Measurements from ENCODE around the gene GPATCH11. TPM values are rescaled to one million over a fixed set of nuclear protein-coding genes. Genes with fewer than 3 reads are reported as not detected.

The GPATCH11 gene
- total RNA-seq, 1 experiment from 2014 or later, result 5.5 TPM

GRCh38 chr2:37091873-37092272, 7.6 kb downstream of the GPATCH11 start:
- 0 out of 2 replicates have a peak, but pooled peaks cover 3% of the 10 kb centered on the region for H3K36me3 ChIP-seq (ENCODE audit: low read depth)

GRCh38 chr2:37096568-37096967, 12.2 kb downstream of the GPATCH11 start:
- BruUV-seq (replicated peaks), result no TSS peak
- no peak overlapping the region for H2AFZ ChIP-seq
- H3K9me2 ChIP-seq (ENCODE audit: insufficient read depth), result no peaks in the 10 kb centered on the region
- intact Hi-C loops (cut with micrococcal nuclease; ENCODE audit: unreplicated experiment), result no loop called here
- no peaks in the 10 kb centered on the region for H4K20me1 ChIP-seq (ENCODE audit: insufficient read depth)
- no peaks in the 10 kb centered on the region for H3K9me3 ChIP-seq (ENCODE audit: insufficient read depth, low read depth)
- H3F3A ChIP-seq (ENCODE audit: insufficient read depth, low read depth), result peaks cover 9% of the 10 kb centered on the region; the same call in 1 of the 2 replicates
- no peaks in the 10 kb centered on the region for H3K27me3 ChIP-seq (ENCODE audit: insufficient read depth, low read depth)
- no peak overlapping the region for H3K4me3 ChIP-seq
- TF ChIP-seq CTCF (conservative IDR thresholded peaks at IDR 0.05), result no peak
- H3K27ac ChIP-seq, result no peak overlapping the region
- ChIA-PET POLR2A (ENCODE audit: unreplicated experiment) (no interaction called here), CTCF (no interaction called here)
- H3K4me2 ChIP-seq, result no peak overlapping the region
- DNase-seq, result no peak
- peaks cover 9% of the 10 kb centered on the region; the same call in 1 of the 2 replicates for H3K36me3 ChIP-seq (ENCODE audit: low read depth)
- no peaks in the 10 kb centered on the region for H3K79me2 ChIP-seq (ENCODE audit: low read depth)
- H3K4me1 ChIP-seq (replicated peaks; ENCODE audit: insufficient read depth), result no peaks in the 10 kb centered on the region

More at GRCh38 chr2:37091873-37092272, 7.6 kb downstream of the GPATCH11 start:
- CTCF ChIA-PET, result no interaction called here
- TF ChIP-seq CTCF (conservative IDR thresholded peaks at IDR 0.05) (no peak), EZH2 (IDR thresholded peaks at IDR 0.05; ENCODE audit: low read depth) (no peak)
- DNase-seq, result no peak
- BruUV-seq (replicated peaks), result no TSS peak
- POLR2A ChIA-PET (ENCODE audit: unreplicated experiment), result no interaction called here
- Histone ChIP-seq H3K4me3 (no peak overlapping the region), H3F3A (ENCODE audit: insufficient read depth, low read depth) (no peaks in the 10 kb centered on the region), H3K27me3 (ENCODE audit: insufficient read depth, low read depth) (no peaks in the 10 kb centered on the region), H4K20me1 (ENCODE audit: insufficient read depth) (no peaks in the 10 kb centered on the region), H3K79me2 (ENCODE audit: low read depth) (no peaks in the 10 kb centered on the region), H3K27ac (no peak overlapping the region), H3K9me2 (ENCODE audit: insufficient read depth) (no peaks in the 10 kb centered on the region), H3K4me1 (replicated peaks; ENCODE audit: insufficient read depth) (no peaks in the 10 kb centered on the region), H2AFZ (no peak overlapping the region), H3K4me2 (no peak overlapping the region), H3K9me3 (ENCODE audit: insufficient read depth, low read depth) (no peaks in the 10 kb centered on the region)
- intact Hi-C loops (cut with micrococcal nuclease; ENCODE audit: unreplicated experiment), result no loop called here

- Histone ChIP-seq H3K4me1 (replicated peaks; ENCODE audit: insufficient read depth) (peaks cover 4% of the 10 kb centered on the region), H2AFZ (no peak overlapping the region), H3F3A (ENCODE audit: insufficient read depth, low read depth) (peaks cover 11% of the 10 kb centered on the region; the same call in 1 of the 2 replicates), H3K27ac (no peak overlapping the region), H3K27me3 (ENCODE audit: insufficient read depth, low read depth) (no peaks in the 10 kb centered on the region), H3K36me3 (ENCODE audit: low read depth) (peaks cover 10% of the 10 kb centered on the region; the same call in 1 of the 2 replicates), H3K9me3 (ENCODE audit: insufficient read depth, low read depth) (no peaks in the 10 kb centered on the region), H4K20me1 (ENCODE audit: insufficient read depth) (no peaks in the 10 kb centered on the region), H3K4me3 (no peak overlapping the region), H3K79me2 (ENCODE audit: low read depth) (no peaks in the 10 kb centered on the region), H3K9me2 (ENCODE audit: insufficient read depth) (no peaks in the 10 kb centered on the region), H3K4me2 (no peak overlapping the region)
- TF ChIP-seq CTCF (conservative IDR thresholded peaks at IDR 0.05) (no peak), EZH2 (IDR thresholded peaks at IDR 0.05; ENCODE audit: low read depth) (no peak)
- POLR2A ChIA-PET (ENCODE audit: unreplicated experiment), result no interaction called here
- no TSS peak for BruUV-seq (replicated peaks)
- peak in 1 of 2 experiments; percentile 40 for DNase-seq
- CTCF ChIA-PET, result no interaction called here
- intact Hi-C loops (cut with micrococcal nuclease; ENCODE audit: unreplicated experiment), result no loop called here
Observed at GRCh38 chr2:37098416-37099118, 14.2 kb downstream of the GPATCH11 start.
